Ishikawa (cell line): ENCODE data around the gene LRRC49.

Experiments
- FOXM1 ChIP-seq: IDR thresholded peaks from 2 replicates; pipeline ENCODE4 v1.6.1; 2012; ENCODE audit warnings: low read depth, borderline replicate concordance
- TAF1 ChIP-seq: IDR thresholded peaks from 2 replicates; pipeline ENCODE4 v1.6.1; 2012; ENCODE audit warnings: low read depth, mild to moderate bottlenecking
- TF ChIP-seq, protein P1 (sequence below): IDR thresholded peaks from 2 replicates; pipeline ENCODE4 v1.6.1; 2012
- TF ChIP-seq, protein P2 (sequence below): IDR thresholded peaks from 2 replicates; pipeline ENCODE4 v1.6.1; 2012

DNA sequence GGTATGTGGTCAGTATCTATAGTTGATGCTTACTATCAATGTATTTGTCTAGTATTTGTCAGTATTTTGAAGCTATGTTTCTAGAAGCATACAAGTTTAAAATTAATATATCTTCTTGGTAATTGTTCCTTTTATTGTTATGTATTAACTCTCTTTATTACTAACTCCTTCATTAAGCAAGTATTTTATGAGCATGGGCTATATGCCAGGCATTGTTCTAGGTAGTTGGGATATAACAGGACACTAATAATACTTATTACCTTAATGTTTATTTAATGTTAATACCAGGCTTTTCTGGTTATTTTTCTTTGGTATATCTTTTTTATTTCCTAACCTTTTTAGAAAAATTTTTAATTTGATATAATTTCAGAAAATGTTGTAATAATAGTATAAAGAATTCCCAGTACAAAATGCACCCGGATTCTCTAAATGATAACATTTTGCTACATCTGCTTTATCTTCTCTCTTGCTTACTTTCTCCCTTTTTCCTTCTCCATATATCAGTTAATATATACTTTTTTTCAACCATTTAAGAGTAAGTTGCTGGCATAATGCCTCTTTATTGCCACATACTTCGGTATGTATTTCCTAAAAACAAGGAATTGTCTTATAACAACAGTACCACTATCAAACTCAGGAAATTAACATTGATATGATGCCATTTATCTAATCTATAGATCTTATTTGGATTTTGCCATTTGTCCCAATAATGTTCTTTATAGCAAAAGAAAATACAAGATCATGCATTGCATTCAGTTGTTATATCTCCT, 30.9 kb downstream of the LRRC49 start:
- TF ChIP-seq, protein P1, sequence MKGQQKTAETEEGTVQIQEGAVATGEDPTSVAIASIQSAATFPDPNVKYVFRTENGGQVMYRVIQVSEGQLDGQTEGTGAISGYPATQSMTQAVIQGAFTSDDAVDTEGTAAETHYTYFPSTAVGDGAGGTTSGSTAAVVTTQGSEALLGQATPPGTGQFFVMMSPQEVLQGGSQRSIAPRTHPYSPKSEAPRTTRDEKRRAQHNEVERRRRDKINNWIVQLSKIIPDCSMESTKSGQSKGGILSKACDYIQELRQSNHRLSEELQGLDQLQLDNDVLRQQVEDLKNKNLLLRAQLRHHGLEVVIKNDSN: no peak
- no peak for TF ChIP-seq TAF1
- TF ChIP-seq FOXM1: no peak
- TF ChIP-seq, protein P2, sequence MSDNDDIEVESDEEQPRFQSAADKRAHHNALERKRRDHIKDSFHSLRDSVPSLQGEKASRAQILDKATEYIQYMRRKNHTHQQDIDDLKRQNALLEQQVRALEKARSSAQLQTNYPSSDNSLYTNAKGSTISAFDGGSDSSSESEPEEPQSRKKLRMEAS: no peak
